Activated T-helper 1 cell treated with anti-CD3 and anti-CD28 coated beads, Interleukin-12 subunit alpha, Interleukin-12 subunit beta, Interleukin-2, Interleukin-4 antibody, amounts not matched to agents 30 ng/mL and 10 ng/mL and 1 ng/mL, durations not matched to agents 14 hours and 24 hours and 36 hours (primary cell): ENCODE data around the gene RTKN. TPM values are rescaled to one million over a fixed set of nuclear protein-coding genes. Genes with fewer than 3 reads are reported as not detected.

Experiments
- DNase-seq: peaks from one replicate; pipeline ENCODE4 v3.0.0; 2021; ENCODE audit warnings: low spot score
- H3K27ac Mint-ChIP-seq: one replicate; pipeline ENCODE4 v1.8.0; 2021; ENCODE audit warnings: mild to moderate bottlenecking, mixed read lengths
- H3K27me3 Mint-ChIP-seq: one replicate; pipeline ENCODE4 v1.8.0; 2022; ENCODE audit warnings: mild to moderate bottlenecking, moderate library complexity, mixed read lengths; ENCODE audit not compliant: insufficient read depth
- H3K36me3 Mint-ChIP-seq: one replicate; pipeline ENCODE4 v1.8.0; 2021; ENCODE audit warnings: low read depth, mixed read lengths
- H3K4me1 Mint-ChIP-seq: one replicate; pipeline ENCODE4 v1.8.0; 2021; ENCODE audit warnings: low read depth, mixed read lengths
- H3K4me3 Mint-ChIP-seq: one replicate; pipeline ENCODE4 v1.8.0; 2021; ENCODE audit warnings: mild to moderate bottlenecking, moderate library complexity, mixed read lengths
- H3K9me3 Mint-ChIP-seq: one replicate; pipeline ENCODE4 v1.8.0; 2021; ENCODE audit warnings: mixed read lengths
- intact Hi-C: fragments of 100-400 bp; cut with micrococcal nuclease; formaldehyde crosslinking; loops from one replicate; pipeline ENCODE4 v1.15.1; 2024
- total RNA-seq: library from RNA; stranded (reverse); gene quantifications from 2 replicates; pipeline ENCODE4 v1.2.3, GENCODE V29; 2022

The RTKN gene
- total RNA-seq, 1 donor from 2014 or later = 4.0 TPM

DNA sequence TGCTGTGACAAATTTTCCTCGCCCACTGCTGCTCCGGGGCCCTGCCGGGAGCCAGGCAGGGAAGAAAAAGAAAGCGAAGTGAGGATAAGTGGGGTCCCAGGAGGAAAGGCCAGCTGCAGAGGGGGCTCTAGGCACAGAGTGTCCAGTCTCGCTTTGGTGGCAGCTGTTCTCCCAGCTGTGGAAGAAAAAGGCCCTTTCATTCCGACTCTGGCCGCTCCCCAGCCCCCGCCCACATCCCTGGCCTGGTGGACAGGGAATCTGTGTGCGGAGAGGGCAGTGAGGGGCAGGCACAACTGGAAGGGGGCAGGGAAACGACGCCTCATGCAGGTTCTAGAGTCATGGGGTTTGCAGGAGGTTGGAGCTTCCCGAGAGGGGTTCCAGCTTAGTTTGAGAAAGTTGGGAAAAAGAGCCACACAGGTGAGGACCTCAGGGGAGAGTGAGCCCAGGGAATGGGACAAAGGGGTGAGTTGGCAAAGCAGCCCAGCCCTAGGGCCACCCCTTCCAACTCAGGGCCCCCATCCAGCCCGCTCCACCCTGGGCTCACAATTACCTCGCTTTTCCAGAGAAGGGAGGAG lies 1.8 kb downstream of the RTKN start:
- Mint-ChIP-seq H3K27ac (peak overlapping the region; percentile 10), H3K27me3 (peaks cover 33% of the 10 kb centered on the region), H3K4me1 (peaks cover 22% of the 10 kb centered on the region), H3K9me3 (no peaks in the 10 kb centered on the region), H3K36me3 (no peaks in the 10 kb centered on the region), H3K4me3 (peak overlapping the region; percentile 27)
- intact Hi-C loops = loop anchor here (1.0 to 2.0 kb wide), 2 partner anchors 15 to 19 kb away; partner anchors contain the start of genes C2orf81, INO80B and WDR54
- DNase-seq = no peak

GRCh38 chr2:74439373-74439772 lies 2.4 kb downstream of the RTKN start:
- Mint-ChIP-seq H3K4me1 (peaks cover 17% of the 10 kb centered on the region), H3K9me3 (no peaks in the 10 kb centered on the region), H3K27ac (no peak overlapping the region), H3K27me3 (peaks cover 28% of the 10 kb centered on the region), H3K36me3 (no peaks in the 10 kb centered on the region), H3K4me3 (no peak overlapping the region)
- DNase-seq = no peak
- intact Hi-C loops = no loop called here

DNA sequence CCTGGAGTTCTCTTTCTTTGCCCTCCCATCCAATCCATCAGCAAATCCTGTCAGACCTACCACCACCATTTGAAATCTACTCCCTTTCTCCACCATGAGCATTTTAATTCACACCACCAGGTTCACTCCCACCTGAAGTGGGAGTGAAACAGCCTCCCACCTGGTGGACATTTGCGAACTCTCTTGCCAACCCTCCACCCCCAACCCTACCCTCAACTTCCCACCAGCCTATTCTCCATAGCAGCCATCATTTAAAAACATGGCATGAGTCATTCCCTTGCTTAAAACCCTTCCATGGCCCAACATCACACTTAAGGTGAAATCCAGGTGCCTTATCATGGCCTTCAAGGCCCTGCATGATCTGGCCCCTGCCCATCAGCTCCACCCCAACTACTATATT lies 3.5 kb downstream of the RTKN start:
- no peak overlapping the region for H3K27ac Mint-ChIP-seq
- peaks cover 21% of the 10 kb centered on the region for H3K27me3 Mint-ChIP-seq
- no peaks in the 10 kb centered on the region for H3K9me3 Mint-ChIP-seq
- DNase-seq = no peak
- H3K36me3 Mint-ChIP-seq = no peaks in the 10 kb centered on the region
- H3K4me1 Mint-ChIP-seq = peaks cover 12% of the 10 kb centered on the region
- intact Hi-C loops = no loop called here
- H3K4me3 Mint-ChIP-seq = no peak overlapping the region

- peaks cover 12% of the 10 kb centered on the region for H3K4me1 Mint-ChIP-seq
- H3K36me3 Mint-ChIP-seq = no peaks in the 10 kb centered on the region
- intact Hi-C loops = no loop called here
- DNase-seq = no peak
- H3K27ac Mint-ChIP-seq = no peak overlapping the region
- peaks cover 13% of the 10 kb centered on the region for H3K27me3 Mint-ChIP-seq
- no peaks in the 10 kb centered on the region for H3K9me3 Mint-ChIP-seq
- no peak overlapping the region for H3K4me3 Mint-ChIP-seq
Measured at GRCh38 chr2:74436848-74437695, 4.7 kb downstream of the RTKN start.

DNA sequence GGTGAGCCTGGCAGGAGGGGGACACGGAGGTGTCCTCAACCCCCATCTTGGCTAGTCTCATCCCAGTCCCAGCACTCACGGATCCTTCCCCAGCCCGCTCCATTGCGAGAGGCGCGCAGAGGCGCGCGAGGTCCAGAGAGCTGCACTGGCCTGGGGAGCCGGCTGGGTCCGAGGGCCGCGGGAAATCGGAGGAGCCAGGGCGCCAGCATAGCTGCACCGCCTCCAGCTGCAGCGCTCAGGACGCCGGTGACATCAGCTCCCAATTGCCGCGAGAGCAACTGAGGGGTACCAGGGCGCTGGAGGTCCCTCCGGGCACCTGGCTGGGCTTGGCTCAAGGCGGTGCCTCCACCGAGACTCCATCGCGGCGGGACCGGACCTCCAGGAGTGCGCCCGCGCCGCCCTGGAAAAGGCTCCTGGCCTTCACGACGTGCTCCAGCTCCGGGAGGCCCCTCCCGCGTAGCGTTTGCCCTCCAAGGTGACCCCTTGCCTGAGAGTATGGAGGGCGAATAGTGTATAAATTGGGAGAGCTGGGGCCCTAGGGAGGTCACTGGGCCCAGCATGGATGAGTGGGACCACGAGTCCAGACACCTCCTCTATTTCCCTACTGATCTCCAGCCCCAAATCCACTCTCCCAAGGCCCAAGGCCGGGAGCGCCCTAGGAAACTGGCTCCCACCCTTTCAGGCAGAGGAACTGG lies 5.5 kb downstream of the RTKN start:
- Mint-ChIP-seq H3K27ac (no peak overlapping the region), H3K4me3 (no peak overlapping the region), H3K9me3 (no peaks in the 10 kb centered on the region), H3K4me1 (peaks cover 12% of the 10 kb centered on the region), H3K27me3 (peaks cover 12% of the 10 kb centered on the region), H3K36me3 (no peaks in the 10 kb centered on the region)
- intact Hi-C loops = no loop called here
- DNase-seq = no peak

DNA sequence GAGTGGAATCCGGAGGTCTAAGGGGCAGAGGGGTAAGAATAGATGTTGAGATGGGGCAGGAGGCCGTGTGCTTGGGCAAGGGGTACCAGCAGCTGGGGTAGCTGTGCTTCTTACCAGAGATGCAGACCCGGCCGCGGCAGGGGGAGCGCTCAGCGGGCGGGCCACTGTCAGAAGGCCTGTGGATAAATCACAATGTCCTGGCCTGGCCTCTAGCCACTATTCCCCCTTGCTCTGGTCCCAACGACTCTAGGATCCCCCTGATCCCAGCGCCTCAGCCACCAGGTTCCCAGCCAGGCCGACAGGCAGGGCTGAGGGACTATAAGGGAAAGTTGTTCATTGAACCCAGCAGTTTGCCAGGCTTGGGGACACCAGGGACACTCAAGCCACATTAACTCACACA lies 11.2 kb downstream of the RTKN start:
- no peak overlapping the region for H3K27ac Mint-ChIP-seq
- intact Hi-C loops = no loop called here

GRCh38 chr2:74429487-74430451 lies 12.0 kb downstream of the RTKN start:
- no peaks in the 10 kb centered on the region for H3K9me3 Mint-ChIP-seq
- H3K4me3 Mint-ChIP-seq = no peak overlapping the region
- H3K27ac Mint-ChIP-seq = no peak overlapping the region
- H3K4me1 Mint-ChIP-seq = no peaks in the 10 kb centered on the region
- intact Hi-C loops = loop anchor here (10.0 kb wide), 1 partner anchor 225 kb away; the partner anchor contains the start of gene SEMA4F
- no peaks in the 10 kb centered on the region for H3K27me3 Mint-ChIP-seq
- no peak for DNase-seq
- peaks cover 17% of the 10 kb centered on the region for H3K36me3 Mint-ChIP-seq

More for the DNA sequence above, 11.2 kb downstream of the RTKN start:
- Mint-ChIP-seq H3K4me1 (no peaks in the 10 kb centered on the region), H3K4me3 (no peak overlapping the region), H3K9me3 (no peaks in the 10 kb centered on the region), H3K27me3 (no peaks in the 10 kb centered on the region), H3K36me3 (peaks cover 10% of the 10 kb centered on the region)
- no peak for DNase-seq

DNA sequence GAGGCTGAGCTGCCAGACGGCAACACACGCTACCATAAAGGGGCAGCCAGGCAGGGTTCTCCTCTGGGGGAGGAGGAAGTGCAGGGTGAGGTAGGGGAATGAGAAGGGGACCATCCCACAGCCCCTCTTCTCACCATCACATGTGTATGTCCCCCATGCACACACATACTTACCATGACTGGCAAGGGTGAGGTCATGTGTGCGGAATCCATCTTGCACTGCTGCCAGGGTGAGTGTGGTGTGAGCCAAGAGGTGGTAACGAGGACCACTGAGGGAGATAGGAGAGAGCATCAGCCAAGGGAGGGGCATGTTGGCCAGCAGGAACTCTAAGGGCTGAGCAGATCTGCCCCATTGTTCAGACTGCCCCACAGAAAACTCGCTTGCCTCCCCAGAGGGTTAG lies 13.1 kb downstream of the RTKN start:
- peaks cover 18% of the 10 kb centered on the region for H3K36me3 Mint-ChIP-seq
- intact Hi-C loops = loop anchor here (10.0 kb wide), 1 partner anchor 226 kb away; the partner anchor contains the start of gene SEMA4F
- H3K27me3 Mint-ChIP-seq = no peaks in the 10 kb centered on the region
- peaks cover 2% of the 10 kb centered on the region for H3K4me1 Mint-ChIP-seq
- no peaks in the 10 kb centered on the region for H3K9me3 Mint-ChIP-seq
- no peak for DNase-seq
- H3K27ac Mint-ChIP-seq = no peak overlapping the region
- H3K4me3 Mint-ChIP-seq = no peak overlapping the region

DNA sequence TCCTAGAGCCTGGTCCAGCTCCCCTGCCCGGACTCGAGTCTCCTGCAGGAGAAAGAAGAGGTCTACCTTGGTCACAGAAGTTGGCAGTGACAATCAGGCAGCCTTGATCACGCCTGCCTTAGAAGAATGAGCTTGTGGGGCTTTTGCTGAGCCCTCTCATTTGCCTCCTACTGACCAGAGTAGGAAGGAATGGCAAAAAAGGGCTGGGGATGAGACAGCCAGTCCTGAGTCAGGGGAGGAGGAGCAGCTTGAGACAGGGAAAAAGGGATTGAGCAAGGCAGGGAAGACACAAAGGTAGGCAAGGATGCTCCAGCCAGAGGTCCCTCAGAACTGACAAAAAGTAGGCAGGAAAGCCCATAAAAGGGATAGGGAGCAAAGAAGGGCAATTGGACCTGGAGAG lies 14.2 kb downstream of the RTKN start:
- DNase-seq = no peak
- Mint-ChIP-seq H3K27me3 (no peaks in the 10 kb centered on the region), H3K9me3 (no peaks in the 10 kb centered on the region), H3K36me3 (peaks cover 25% of the 10 kb centered on the region), H3K27ac (no peak overlapping the region), H3K4me1 (peaks cover 13% of the 10 kb centered on the region), H3K4me3 (no peak overlapping the region)
- intact Hi-C loops = loop anchor here (10.0 kb wide), 1 partner anchor 227 kb away; the partner anchor contains the start of gene SEMA4F

GRCh38 chr2:74426181-74426758 lies 15.5 kb downstream of the RTKN start:
- H3K36me3 Mint-ChIP-seq = peaks cover 25% of the 10 kb centered on the region
- no peak for DNase-seq
- H3K4me3 Mint-ChIP-seq = no peak overlapping the region
- no peaks in the 10 kb centered on the region for H3K9me3 Mint-ChIP-seq
- H3K27ac Mint-ChIP-seq = no peak overlapping the region
- peaks cover 14% of the 10 kb centered on the region for H3K4me1 Mint-ChIP-seq
- intact Hi-C loops = loop anchor here (10.0 kb wide), 1 partner anchor 229 kb away; the partner anchor contains the start of gene SEMA4F
- no peaks in the 10 kb centered on the region for H3K27me3 Mint-ChIP-seq

DNA sequence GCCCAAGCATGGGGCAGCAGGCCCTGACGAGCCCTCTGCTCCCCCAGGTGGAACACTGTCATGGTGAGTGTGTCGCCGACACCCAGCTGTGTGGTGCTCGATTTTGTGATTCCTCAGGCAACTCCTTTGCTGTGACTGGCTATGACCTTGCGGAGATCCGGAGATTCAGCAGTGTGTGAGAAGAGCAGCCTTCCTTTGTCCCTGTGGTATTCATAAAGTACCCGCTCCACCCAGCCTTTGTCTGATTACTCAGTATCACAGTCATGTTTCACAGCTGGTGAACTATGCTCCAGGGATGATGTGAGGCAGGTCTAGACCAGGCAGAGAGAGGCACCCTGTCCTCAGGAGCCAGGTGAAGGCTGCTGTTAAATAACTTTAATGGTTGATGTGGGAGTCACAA lies 16.2 kb downstream of the RTKN start:
- intact Hi-C loops = loop anchor here (10.0 kb wide), 1 partner anchor 229 kb away; the partner anchor contains the start of gene SEMA4F
- H3K36me3 Mint-ChIP-seq = peaks cover 25% of the 10 kb centered on the region
- no peaks in the 10 kb centered on the region for H3K9me3 Mint-ChIP-seq
- peaks cover 20% of the 10 kb centered on the region for H3K4me1 Mint-ChIP-seq
- H3K4me3 Mint-ChIP-seq = no peak overlapping the region
- no peak overlapping the region for H3K27ac Mint-ChIP-seq
- no peaks in the 10 kb centered on the region for H3K27me3 Mint-ChIP-seq
- DNase-seq = no peak

- Mint-ChIP-seq H3K27ac (no peak overlapping the region), H3K27me3 (no peaks in the 10 kb centered on the region), H3K9me3 (no peaks in the 10 kb centered on the region), H3K4me3 (no peak overlapping the region), H3K4me1 (peaks cover 25% of the 10 kb centered on the region), H3K36me3 (peaks cover 25% of the 10 kb centered on the region)
- intact Hi-C loops = loop anchor here (10.0 kb wide), 1 partner anchor 230 kb away; the partner anchor contains the start of gene SEMA4F
- no peak for DNase-seq
Measured at GRCh38 chr2:74424995-74425406, 16.7 kb downstream of the RTKN start.
